ENCODE data around the gene SNX30.
A peak's percentile ranks its signal among the peaks of the same experiment; 100 is the strongest.

Gene SNX30

DNA sequence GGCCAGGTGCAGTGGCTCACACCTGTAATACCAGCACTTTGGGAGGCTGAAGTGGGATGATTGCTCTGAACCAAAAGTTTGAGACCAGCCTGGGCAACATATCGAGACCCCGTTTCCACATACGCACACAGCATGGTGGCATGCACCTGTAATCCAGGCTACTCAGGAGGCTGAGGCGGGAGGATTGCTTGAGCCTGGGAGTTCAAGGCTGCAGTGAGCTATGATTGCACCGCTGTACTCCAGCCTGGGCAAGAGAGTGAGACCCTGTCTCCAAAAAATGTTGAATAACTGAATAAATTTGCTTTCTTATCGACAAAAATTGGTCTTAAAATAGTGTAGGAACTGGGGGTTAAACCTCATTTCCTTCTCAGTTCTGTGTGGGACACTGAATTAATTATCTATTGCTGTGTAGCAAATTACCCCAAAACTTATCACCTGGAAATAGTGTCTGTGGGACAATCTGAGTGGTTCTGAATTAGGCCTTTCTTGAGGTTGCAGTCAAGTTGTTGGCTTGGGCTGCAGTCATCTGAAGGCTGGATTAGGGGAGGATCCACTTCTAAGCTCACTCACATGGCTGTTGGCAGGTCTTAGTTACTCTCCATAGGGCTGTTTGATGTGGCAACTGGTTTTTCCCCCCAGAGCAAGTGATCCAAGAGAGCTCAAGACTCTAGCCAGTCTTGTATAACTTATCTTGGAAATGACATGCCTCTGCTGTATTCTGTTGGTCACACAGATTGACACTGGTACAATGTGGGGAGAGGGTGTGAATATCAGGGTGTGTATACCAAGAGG, 2.0 kb downstream of the SNX30 start:
- no peak overlapping the region for H2AFZ ChIP-seq (ENCODE audit: low read length, unreplicated experiment)
- H3K79me2 ChIP-seq (ENCODE audit: control insufficient read depth, insufficient read depth, low read length, unreplicated experiment) = peaks cover 14% of the 10 kb centered on the region
- H3K4me1 ChIP-seq (ENCODE audit: control insufficient read depth, insufficient read depth, low read length, unreplicated experiment) = peaks cover 42% of the 10 kb centered on the region
- H3K27me3 ChIP-seq (ENCODE audit: insufficient read depth, low read length) = no peaks in the 10 kb centered on the region
- H3K27ac ChIP-seq (ENCODE audit: low read depth, low read length) = no peak overlapping the region
- H3K36me3 ChIP-seq (ENCODE audit: insufficient read depth, low read length) = no peaks in the 10 kb centered on the region
- peak overlapping the region; percentile 86 for H3K4me3 ChIP-seq (ENCODE audit: low read depth, low read length)

GRCh38 chr9:112753725-112754124, 3.2 kb downstream of the SNX30 start:
- H3K27ac ChIP-seq (ENCODE audit: low read depth, low read length) = peak overlapping the region; percentile 57

DNA sequence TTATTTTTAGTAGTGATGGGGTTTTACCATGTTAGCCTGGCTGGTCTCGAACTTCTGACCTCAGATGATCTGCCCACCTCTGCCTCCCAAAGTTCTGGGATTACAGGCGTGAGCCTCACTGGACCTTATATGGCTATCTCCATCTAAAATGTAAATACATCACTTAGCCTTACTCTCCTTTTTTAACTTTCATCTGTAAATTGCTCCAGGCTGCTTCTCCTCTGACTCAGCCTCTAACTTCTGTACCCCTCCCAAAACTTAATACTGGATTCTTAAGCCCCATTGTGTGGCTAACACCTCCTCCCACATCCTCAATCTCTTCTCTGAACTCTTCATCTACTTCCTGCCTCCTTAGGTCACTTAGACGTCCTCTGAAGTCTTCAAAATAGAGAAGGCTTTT, 4.0 kb downstream of the SNX30 start:
- peaks cover 35% of the 10 kb centered on the region for H3K4me1 ChIP-seq (ENCODE audit: control insufficient read depth, insufficient read depth, low read length, unreplicated experiment)
- peak overlapping the region; percentile 10 for H2AFZ ChIP-seq (ENCODE audit: low read length, unreplicated experiment)
- no peak overlapping the region for H3K4me3 ChIP-seq (ENCODE audit: low read depth, low read length)
- H3K27me3 ChIP-seq (ENCODE audit: insufficient read depth, low read length) = no peaks in the 10 kb centered on the region
- H3K36me3 ChIP-seq (ENCODE audit: insufficient read depth, low read length) = no peaks in the 10 kb centered on the region
- peak overlapping the region; percentile 59 for H3K27ac ChIP-seq (ENCODE audit: low read depth, low read length)
- H3K79me2 ChIP-seq (ENCODE audit: control insufficient read depth, insufficient read depth, low read length, unreplicated experiment) = peaks cover 16% of the 10 kb centered on the region

More at GRCh38 chr9:112753725-112754124, 3.2 kb downstream of the SNX30 start:
- Histone ChIP-seq H3K36me3 (ENCODE audit: insufficient read depth, low read length) (no peaks in the 10 kb centered on the region), H3K4me3 (ENCODE audit: low read depth, low read length) (no peak overlapping the region), H2AFZ (ENCODE audit: low read length, unreplicated experiment) (no peak overlapping the region), H3K79me2 (ENCODE audit: control insufficient read depth, insufficient read depth, low read length, unreplicated experiment) (peaks cover 16% of the 10 kb centered on the region), H3K27me3 (ENCODE audit: insufficient read depth, low read length) (no peaks in the 10 kb centered on the region), H3K4me1 (ENCODE audit: control insufficient read depth, insufficient read depth, low read length, unreplicated experiment) (peaks cover 42% of the 10 kb centered on the region)

GRCh38 chr9:112755016-112755427, 4.5 kb downstream of the SNX30 start:
- Histone ChIP-seq H3K79me2 (ENCODE audit: control insufficient read depth, insufficient read depth, low read length, unreplicated experiment) (peaks cover 13% of the 10 kb centered on the region), H3K27ac (ENCODE audit: low read depth, low read length) (peak overlapping the region; percentile 59), H3K4me3 (ENCODE audit: low read depth, low read length) (no peak overlapping the region)

DNA sequence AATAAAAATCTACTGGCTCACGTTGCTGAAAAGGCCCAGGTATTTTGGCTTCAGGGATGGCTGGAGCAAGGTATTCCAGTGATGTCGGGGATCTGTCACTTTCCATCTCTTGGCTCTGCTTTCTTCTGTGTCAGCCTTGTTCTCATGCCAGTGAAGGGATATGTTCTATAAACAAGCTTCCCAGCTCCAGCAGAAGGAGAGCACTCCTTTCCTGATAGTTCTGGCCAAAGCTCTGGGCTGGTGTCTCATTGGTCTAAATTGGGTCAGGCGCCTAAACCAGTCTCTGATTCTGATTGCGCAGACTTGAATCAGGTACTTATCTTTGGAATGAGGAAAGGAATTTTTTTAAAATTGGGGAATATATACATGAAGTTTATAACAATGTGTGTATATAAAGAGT, 5.1 kb downstream of the SNX30 start:
- Histone ChIP-seq H2AFZ (ENCODE audit: low read length, unreplicated experiment) (no peak overlapping the region), H3K27me3 (ENCODE audit: insufficient read depth, low read length) (no peaks in the 10 kb centered on the region), H3K36me3 (ENCODE audit: insufficient read depth, low read length) (no peaks in the 10 kb centered on the region), H3K27ac (ENCODE audit: low read depth, low read length) (no peak overlapping the region), H3K79me2 (ENCODE audit: control insufficient read depth, insufficient read depth, low read length, unreplicated experiment) (peaks cover 13% of the 10 kb centered on the region), H3K4me3 (ENCODE audit: low read depth, low read length) (no peak overlapping the region), H3K4me1 (ENCODE audit: control insufficient read depth, insufficient read depth, low read length, unreplicated experiment) (peaks cover 33% of the 10 kb centered on the region)

More at GRCh38 chr9:112755016-112755427, 4.5 kb downstream of the SNX30 start:
- peak overlapping the region; percentile 10 for H2AFZ ChIP-seq (ENCODE audit: low read length, unreplicated experiment)
- H3K27me3 ChIP-seq (ENCODE audit: insufficient read depth, low read length) = no peaks in the 10 kb centered on the region
- H3K36me3 ChIP-seq (ENCODE audit: insufficient read depth, low read length) = no peaks in the 10 kb centered on the region
- H3K4me1 ChIP-seq (ENCODE audit: control insufficient read depth, insufficient read depth, low read length, unreplicated experiment) = peaks cover 33% of the 10 kb centered on the region

- Histone ChIP-seq H3K79me2 (ENCODE audit: control insufficient read depth, insufficient read depth, low read length, unreplicated experiment) (peaks cover 9% of the 10 kb centered on the region), H3K4me3 (ENCODE audit: low read depth, low read length) (no peak overlapping the region), H3K4me1 (ENCODE audit: control insufficient read depth, insufficient read depth, low read length, unreplicated experiment) (peaks cover 27% of the 10 kb centered on the region), H3K27me3 (ENCODE audit: insufficient read depth, low read length) (no peaks in the 10 kb centered on the region), H3K36me3 (ENCODE audit: insufficient read depth, low read length) (no peaks in the 10 kb centered on the region), H2AFZ (ENCODE audit: low read length, unreplicated experiment) (no peak overlapping the region), H3K27ac (ENCODE audit: low read depth, low read length) (no peak overlapping the region)
Measured at GRCh38 chr9:112757282-112757883, 6.8 kb downstream of the SNX30 start.

GRCh38 chr9:112757940-112758339, 7.4 kb downstream of the SNX30 start:
- Histone ChIP-seq H3K27me3 (ENCODE audit: insufficient read depth, low read length) (no peaks in the 10 kb centered on the region), H3K27ac (ENCODE audit: low read depth, low read length) (no peak overlapping the region), H3K4me1 (ENCODE audit: control insufficient read depth, insufficient read depth, low read length, unreplicated experiment) (peaks cover 23% of the 10 kb centered on the region), H3K79me2 (ENCODE audit: control insufficient read depth, insufficient read depth, low read length, unreplicated experiment) (peaks cover 4% of the 10 kb centered on the region), H3K4me3 (ENCODE audit: low read depth, low read length) (no peak overlapping the region), H3K36me3 (ENCODE audit: insufficient read depth, low read length) (no peaks in the 10 kb centered on the region), H2AFZ (ENCODE audit: low read length, unreplicated experiment) (no peak overlapping the region)

DNA sequence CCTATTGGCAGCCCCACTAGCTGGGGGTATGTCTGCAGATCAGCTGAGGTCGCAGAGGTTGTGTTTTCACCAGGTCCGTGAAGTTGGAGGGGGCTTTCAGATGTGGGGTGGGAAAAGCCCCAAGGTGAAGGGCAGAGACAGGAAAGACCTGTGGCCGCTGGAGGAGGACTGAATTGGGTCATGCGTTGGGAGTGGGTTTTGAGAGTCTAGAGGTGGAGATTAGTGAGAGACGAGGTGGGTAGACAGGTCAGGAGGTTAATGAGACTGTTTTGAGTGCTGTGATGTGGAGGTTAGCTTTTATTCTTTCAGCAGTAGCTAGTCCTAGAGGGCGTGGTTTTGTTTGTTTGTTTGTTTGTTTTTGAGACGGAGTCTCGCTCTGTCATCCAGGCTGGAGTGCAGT, 10.3 kb downstream of the SNX30 start:
- no peak overlapping the region for H3K4me3 ChIP-seq (ENCODE audit: low read depth, low read length)
- H3K27ac ChIP-seq (ENCODE audit: low read depth, low read length) = no peak overlapping the region

GRCh38 chr9:112761912-112762655, 11.5 kb downstream of the SNX30 start:
- Histone ChIP-seq H3K4me3 (ENCODE audit: low read depth, low read length) (no peak overlapping the region), H3K79me2 (ENCODE audit: control insufficient read depth, insufficient read depth, low read length, unreplicated experiment) (peaks cover 3% of the 10 kb centered on the region), H3K27ac (ENCODE audit: low read depth, low read length) (no peak overlapping the region), H3K27me3 (ENCODE audit: insufficient read depth, low read length) (no peaks in the 10 kb centered on the region), H3K4me1 (ENCODE audit: control insufficient read depth, insufficient read depth, low read length, unreplicated experiment) (peaks cover 11% of the 10 kb centered on the region), H3K36me3 (ENCODE audit: insufficient read depth, low read length) (no peaks in the 10 kb centered on the region), H2AFZ (ENCODE audit: low read length, unreplicated experiment) (no peak overlapping the region)

More for the DNA sequence above, 10.3 kb downstream of the SNX30 start:
- peaks cover 3% of the 10 kb centered on the region for H3K79me2 ChIP-seq (ENCODE audit: control insufficient read depth, insufficient read depth, low read length, unreplicated experiment)
- no peaks in the 10 kb centered on the region for H3K36me3 ChIP-seq (ENCODE audit: insufficient read depth, low read length)
- H2AFZ ChIP-seq (ENCODE audit: low read length, unreplicated experiment) = no peak overlapping the region
- H3K4me1 ChIP-seq (ENCODE audit: control insufficient read depth, insufficient read depth, low read length, unreplicated experiment) = peaks cover 11% of the 10 kb centered on the region
- H3K27me3 ChIP-seq (ENCODE audit: insufficient read depth, low read length) = no peaks in the 10 kb centered on the region

DNA sequence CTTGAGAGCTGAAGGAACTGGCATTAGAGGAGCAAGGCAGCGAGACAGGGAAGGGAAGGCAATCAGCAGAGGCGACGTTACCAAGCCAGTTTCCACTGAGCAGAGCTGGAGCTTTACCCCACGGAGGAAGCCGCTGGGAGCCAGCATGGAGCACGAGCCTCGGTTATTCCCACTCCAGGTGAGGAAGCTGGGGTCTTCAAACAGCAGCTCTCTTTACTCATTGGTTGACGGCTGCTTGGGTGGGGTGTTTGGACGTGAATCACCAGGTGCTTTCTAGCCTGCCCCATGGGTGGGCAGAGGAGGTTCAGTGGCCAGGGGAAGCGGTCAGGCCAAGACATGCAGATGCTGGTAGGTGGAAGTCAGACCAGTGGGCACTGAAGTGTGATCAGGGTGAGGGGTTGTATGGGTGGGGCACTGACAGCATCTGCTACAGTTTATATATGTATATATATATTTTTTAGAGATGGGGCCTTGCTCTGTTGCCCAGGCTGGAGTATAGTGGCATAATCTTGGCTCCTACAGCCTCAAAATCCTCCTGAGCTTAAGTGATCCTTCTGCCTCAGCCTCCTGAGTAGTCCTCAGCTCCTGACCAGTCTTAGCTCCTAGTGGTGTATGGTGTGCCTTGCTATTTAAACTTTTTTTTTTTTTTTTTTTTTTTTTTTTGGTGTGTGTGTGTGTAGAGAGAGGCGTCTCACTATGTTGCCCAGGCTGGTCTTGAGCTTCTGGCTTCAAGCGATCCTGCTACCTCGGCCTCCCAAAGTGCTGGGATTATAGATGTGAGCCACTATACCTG, 12.4 kb downstream of the SNX30 start:
- H3K27ac ChIP-seq (ENCODE audit: low read depth, low read length) = no peak overlapping the region
- H3K4me3 ChIP-seq (ENCODE audit: low read depth, low read length) = no peak overlapping the region
- no peaks in the 10 kb centered on the region for H3K36me3 ChIP-seq (ENCODE audit: insufficient read depth, low read length)
- H3K79me2 ChIP-seq (ENCODE audit: control insufficient read depth, insufficient read depth, low read length, unreplicated experiment) = no peaks in the 10 kb centered on the region
- H3K27me3 ChIP-seq (ENCODE audit: insufficient read depth, low read length) = no peaks in the 10 kb centered on the region
- H3K4me1 ChIP-seq (ENCODE audit: control insufficient read depth, insufficient read depth, low read length, unreplicated experiment) = peaks cover 11% of the 10 kb centered on the region
- no peak overlapping the region for H2AFZ ChIP-seq (ENCODE audit: low read length, unreplicated experiment)
